Right hindlimb (tissue), 1 donor: Measurements from ENCODE around the gene MCL1.

ENCODE experiments used
- DNase-seq: peaks from one replicate; pipeline ENCODE4 v3.0.0-alpha.2; 2018

The MCL1 gene

GRCh38 chr1:150555971-150556865, 23.2 kb downstream of the MCL1 start:
- DNase-seq = no peak

- no peak for DNase-seq
These were observed 24.0 kb downstream of the MCL1 start for GRCh38 chr1:150555198-150555970.

GRCh38 chr1:150554086-150554452, 25.3 kb downstream of the MCL1 start:
- DNase-seq = no peak

- DNase-seq = no peak
These were observed 25.9 kb downstream of the MCL1 start for GRCh38 chr1:150553392-150554085.

GRCh38 chr1:150552911-150553289, 26.5 kb downstream of the MCL1 start:
- no peak for DNase-seq

GRCh38 chr1:150552128-150552910, 27.1 kb downstream of the MCL1 start:
- DNase-seq = peak; percentile 87

- no peak for DNase-seq
These were observed 27.7 kb downstream of the MCL1 start for GRCh38 chr1:150551784-150552127.

GRCh38 chr1:150551051-150551783, 28.2 kb downstream of the MCL1 start:
- DNase-seq = no peak

- DNase-seq = peak; percentile 83
These were observed 29.0 kb downstream of the MCL1 start for GRCh38 chr1:150550222-150551050.

- DNase-seq = peak; percentile 54
These were observed 29.8 kb downstream of the MCL1 start for GRCh38 chr1:150549496-150550221.

- DNase-seq = peak; percentile 87
These were observed 30.5 kb downstream of the MCL1 start, which contains the start of gene ADAMTSL4 for GRCh38 chr1:150548632-150549495. Gene ADAMTSL4 (plus strand): TSS chr1:150549408. CDS start chr1:150552289, 2,881 bp downstream.

GRCh38 chr1:150548324-150548631, 31.1 kb downstream of the MCL1 start:
- DNase-seq = no peak

- DNase-seq = no peak
These were observed 33.0 kb downstream of the MCL1 start for GRCh38 chr1:150546294-150546937.

GRCh38 chr1:150545486-150546032, 33.9 kb downstream of the MCL1 start:
- DNase-seq = no peak

- DNase-seq = no peak
These were observed 35.2 kb downstream of the MCL1 start for GRCh38 chr1:150544204-150544603.

GRCh38 chr1:150543500-150544143, 35.8 kb downstream of the MCL1 start:
- DNase-seq = peak; percentile 72

- DNase-seq = no peak
These were observed 41.4 kb downstream of the MCL1 start for GRCh38 chr1:150537732-150538684.
